Measurements from ENCODE around the gene TMEM245. TPM values are rescaled to one million over a fixed set of nuclear protein-coding genes. Genes with fewer than 3 reads are reported as not detected.

TMEM245 gene
- total RNA-seq, 1 donor from 2014 or later, result 49.7 TPM

GRCh38 chr9:109143881-109144562 lies 24.3 kb upstream of the TMEM245 start:
- no peak overlapping the region for H3K4me3 ChIP-seq
- TF ChIP-seq CTCF (IDR thresholded peaks at IDR 0.05), result no peak
- H3K4me1 ChIP-seq, result no peaks in the 10 kb centered on the region
- no peaks in the 10 kb centered on the region for H3K27me3 ChIP-seq
- DNase-seq (ENCODE audit: low spot score in 2 of 2), result no peak
- H3K36me3 ChIP-seq, result no peaks in the 10 kb centered on the region
- intact Hi-C loops (cut with DNase I), result no loop called here
- no peaks in the 10 kb centered on the region for H3K9me3 ChIP-seq
- H3K27ac ChIP-seq, result no peak overlapping the region

- no peak overlapping the region for H3K4me3 ChIP-seq
- intact Hi-C loops (cut with DNase I), result no loop called here
- DNase-seq (ENCODE audit: low spot score in 2 of 2), result no peak
- no peaks in the 10 kb centered on the region for H3K4me1 ChIP-seq
- H3K27ac ChIP-seq, result no peak overlapping the region
- no peaks in the 10 kb centered on the region for H3K9me3 ChIP-seq
- TF ChIP-seq CTCF (IDR thresholded peaks at IDR 0.05), result no peak
- no peaks in the 10 kb centered on the region for H3K36me3 ChIP-seq
- H3K27me3 ChIP-seq, result no peaks in the 10 kb centered on the region
Measured at GRCh38 chr9:109141375-109141774, 21.6 kb upstream of the TMEM245 start.

DNA sequence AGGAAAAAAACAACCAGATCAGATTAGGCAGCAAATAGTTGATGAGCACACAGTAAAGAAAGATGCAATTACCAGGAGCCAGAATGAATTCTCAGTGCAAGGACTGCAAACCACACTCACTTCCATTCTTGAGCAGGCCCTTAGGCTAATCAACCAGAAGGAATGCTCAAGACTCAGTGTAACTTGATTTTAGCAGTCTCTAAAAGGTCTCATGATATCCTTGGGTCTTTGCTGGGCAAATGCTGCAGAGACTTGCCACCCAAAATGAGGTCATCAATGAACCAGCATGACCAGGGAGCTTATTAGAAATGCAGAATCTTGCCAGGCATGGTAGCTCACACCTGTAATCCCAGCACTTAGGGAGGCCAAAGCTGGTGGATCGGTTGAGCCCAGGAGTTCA lies 20.1 kb upstream of the TMEM245 start:
- Histone ChIP-seq H3K36me3 (no peaks in the 10 kb centered on the region), H3K4me3 (no peak overlapping the region), H3K27me3 (no peaks in the 10 kb centered on the region), H3K9me3 (no peaks in the 10 kb centered on the region), H3K27ac (no peak overlapping the region), H3K4me1 (no peaks in the 10 kb centered on the region)
- intact Hi-C loops (cut with DNase I), result no loop called here
- DNase-seq (ENCODE audit: low spot score in 2 of 2), result no peak
- no peak for TF ChIP-seq CTCF (IDR thresholded peaks at IDR 0.05)

DNA sequence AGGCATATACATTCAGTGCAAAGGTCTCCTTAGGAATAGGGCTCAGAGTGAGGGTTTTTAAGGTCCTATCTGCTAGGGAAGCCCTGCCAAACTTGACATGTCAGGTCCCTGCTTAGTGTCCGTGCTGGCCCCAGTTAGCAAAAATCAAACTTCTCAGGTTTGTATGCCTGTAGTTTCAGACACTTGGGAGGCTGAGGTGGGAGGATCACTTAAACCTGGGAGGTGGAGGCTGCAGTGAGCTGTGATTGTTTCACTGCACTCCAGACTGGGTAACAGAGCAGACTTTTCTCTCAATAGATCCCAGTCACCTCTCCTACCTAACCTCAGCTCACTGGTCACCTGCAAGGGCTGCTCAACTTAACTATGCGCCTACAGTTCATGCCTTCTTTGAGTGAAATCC lies 18.7 kb upstream of the TMEM245 start:
- no peak for DNase-seq (ENCODE audit: low spot score in 2 of 2)
- Histone ChIP-seq H3K9me3 (no peaks in the 10 kb centered on the region), H3K36me3 (no peaks in the 10 kb centered on the region), H3K4me3 (no peak overlapping the region), H3K4me1 (no peaks in the 10 kb centered on the region), H3K27ac (no peak overlapping the region), H3K27me3 (no peaks in the 10 kb centered on the region)
- no peak for TF ChIP-seq CTCF (IDR thresholded peaks at IDR 0.05)
- intact Hi-C loops (cut with DNase I), result no loop called here

- no peak for DNase-seq (ENCODE audit: low spot score in 2 of 2)
- H3K4me3 ChIP-seq, result no peak overlapping the region
- no peak overlapping the region for H3K27ac ChIP-seq
- no peak for TF ChIP-seq CTCF (IDR thresholded peaks at IDR 0.05)
- no peaks in the 10 kb centered on the region for H3K9me3 ChIP-seq
- no peaks in the 10 kb centered on the region for H3K36me3 ChIP-seq
- no peaks in the 10 kb centered on the region for H3K4me1 ChIP-seq
- intact Hi-C loops (cut with DNase I), result no loop called here
- H3K27me3 ChIP-seq, result no peaks in the 10 kb centered on the region
Measured at GRCh38 chr9:109134167-109134578, 14.4 kb upstream of the TMEM245 start.

DNA sequence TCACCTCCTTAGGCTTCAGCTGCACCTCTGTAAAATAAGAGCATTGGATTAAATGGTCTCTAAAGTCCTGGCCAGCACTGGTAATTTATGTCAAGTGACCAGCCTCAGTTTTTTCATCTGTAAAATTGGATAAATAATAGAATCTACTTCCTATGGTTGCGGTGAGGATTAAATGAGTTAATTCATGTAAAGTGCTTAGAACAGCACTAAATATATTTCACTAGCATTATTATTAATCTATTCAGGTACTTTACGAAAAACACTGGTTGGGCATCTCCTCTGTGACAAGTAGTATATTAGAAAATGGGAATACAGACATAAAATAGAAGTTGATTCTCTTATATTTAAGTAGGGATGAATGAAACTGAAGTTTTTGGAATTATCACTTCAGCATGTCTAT lies 13.8 kb upstream of the TMEM245 start:
- Histone ChIP-seq H3K9me3 (no peaks in the 10 kb centered on the region), H3K36me3 (no peaks in the 10 kb centered on the region), H3K27me3 (no peaks in the 10 kb centered on the region), H3K27ac (no peak overlapping the region), H3K4me1 (no peaks in the 10 kb centered on the region), H3K4me3 (no peak overlapping the region)
- intact Hi-C loops (cut with DNase I), result no loop called here
- no peak for TF ChIP-seq CTCF (IDR thresholded peaks at IDR 0.05)
- no peak for DNase-seq (ENCODE audit: low spot score in 2 of 2)

All from ascending aorta (tissue), 2 donors.